ENCODE data around the gene KCNQ1OT1. TPM values are rescaled to one million over a fixed set of nuclear protein-coding genes. Genes with fewer than 3 reads are reported as not detected.

Gene KCNQ1OT1
- total RNA-seq, 1 experiment from 2014 or later, result 2.4 TPM

DNA sequence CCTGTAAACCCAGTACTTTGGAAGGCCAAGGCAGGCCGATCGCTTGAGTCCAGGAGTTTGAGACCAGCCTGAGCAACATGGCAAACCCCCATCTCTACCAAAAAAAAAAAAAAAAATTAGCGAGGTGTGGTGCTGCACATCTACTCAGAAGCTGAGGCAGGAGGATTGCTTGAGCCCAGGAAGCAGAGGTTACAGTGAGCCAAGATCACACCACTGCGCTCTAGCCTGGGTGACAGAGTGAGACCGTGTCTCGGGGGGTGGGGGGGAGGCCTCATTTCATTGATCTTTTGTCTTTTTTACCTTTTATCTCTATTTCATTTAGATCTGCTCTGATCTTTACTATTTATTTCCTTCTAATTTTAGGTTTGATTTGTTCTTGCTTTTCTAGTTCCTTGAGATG, 51.8 kb downstream of the KCNQ1OT1 start:
- TF ChIP-seq NFE2L1 (CRISPR knock-in tag; IDR thresholded peaks at IDR 0.05) (no peak), RORB (CRISPR knock-in tag; IDR thresholded peaks at IDR 0.05) (no peak), GABPB1 (CRISPR knock-in tag; IDR thresholded peaks at IDR 0.05) (no peak), FOXK1 (CRISPR knock-in tag; IDR thresholded peaks at IDR 0.05) (no peak), PRRX2 (CRISPR knock-in tag; IDR thresholded peaks at IDR 0.05) (no peak), CBFB (CRISPR knock-in tag; IDR thresholded peaks at IDR 0.05; ENCODE audit: low read depth) (no peak), ZNF425 (CRISPR knock-in tag; conservative IDR thresholded peaks at IDR 0.05) (no peak)
- TF ChIP-seq, protein P1, sequence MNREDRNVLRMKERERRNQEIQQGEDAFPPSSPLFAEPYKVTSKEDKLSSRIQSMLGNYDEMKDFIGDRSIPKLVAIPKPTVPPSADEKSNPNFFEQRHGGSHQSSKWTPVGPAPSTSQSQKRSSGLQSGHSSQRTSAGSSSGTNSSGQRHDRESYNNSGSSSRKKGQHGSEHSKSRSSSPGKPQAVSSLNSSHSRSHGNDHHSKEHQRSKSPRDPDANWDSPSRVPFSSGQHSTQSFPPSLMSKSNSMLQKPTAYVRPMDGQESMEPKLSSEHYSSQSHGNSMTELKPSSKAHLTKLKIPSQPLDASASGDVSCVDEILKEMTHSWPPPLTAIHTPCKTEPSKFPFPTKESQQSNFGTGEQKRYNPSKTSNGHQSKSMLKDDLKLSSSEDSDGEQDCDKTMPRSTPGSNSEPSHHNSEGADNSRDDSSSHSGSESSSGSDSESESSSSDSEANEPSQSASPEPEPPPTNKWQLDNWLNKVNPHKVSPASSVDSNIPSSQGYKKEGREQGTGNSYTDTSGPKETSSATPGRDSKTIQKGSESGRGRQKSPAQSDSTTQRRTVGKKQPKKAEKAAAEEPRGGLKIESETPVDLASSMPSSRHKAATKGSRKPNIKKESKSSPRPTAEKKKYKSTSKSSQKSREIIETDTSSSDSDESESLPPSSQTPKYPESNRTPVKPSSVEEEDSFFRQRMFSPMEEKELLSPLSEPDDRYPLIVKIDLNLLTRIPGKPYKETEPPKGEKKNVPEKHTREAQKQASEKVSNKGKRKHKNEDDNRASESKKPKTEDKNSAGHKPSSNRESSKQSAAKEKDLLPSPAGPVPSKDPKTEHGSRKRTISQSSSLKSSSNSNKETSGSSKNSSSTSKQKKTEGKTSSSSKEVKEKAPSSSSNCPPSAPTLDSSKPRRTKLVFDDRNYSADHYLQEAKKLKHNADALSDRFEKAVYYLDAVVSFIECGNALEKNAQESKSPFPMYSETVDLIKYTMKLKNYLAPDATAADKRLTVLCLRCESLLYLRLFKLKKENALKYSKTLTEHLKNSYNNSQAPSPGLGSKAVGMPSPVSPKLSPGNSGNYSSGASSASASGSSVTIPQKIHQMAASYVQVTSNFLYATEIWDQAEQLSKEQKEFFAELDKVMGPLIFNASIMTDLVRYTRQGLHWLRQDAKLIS (CRISPR knock-in tag; IDR thresholded peaks at IDR 0.05; ENCODE audit: borderline replicate concordance), result no peak
- DNase-seq (ENCODE audit: low spot score), result no peak
- Mint-ChIP-seq H3K4me1 (0 out of 2 replicates have a peak, but pooled peaks cover 4% of the 10 kb centered on the region), H3K9me3 (peaks cover 89% of the 10 kb centered on the region), H3K27me3 (ENCODE audit: low read depth) (peaks cover 100% of the 10 kb centered on the region; the same call in 1 of the 2 replicates), H3K4me3 (no peak overlapping the region), H3K27ac (no peak overlapping the region), H3K36me3 (peaks cover 93% of the 10 kb centered on the region)
- ChIA-PET CTCF (interaction anchor here (0.6 to 1.0 kb wide), 2 partner anchors 14 to 115 kb away, joined by 3 read pairs; no protein-coding TSS in a partner anchor), POLR2A (no interaction called here)
- no peak for ATAC-seq

DNA sequence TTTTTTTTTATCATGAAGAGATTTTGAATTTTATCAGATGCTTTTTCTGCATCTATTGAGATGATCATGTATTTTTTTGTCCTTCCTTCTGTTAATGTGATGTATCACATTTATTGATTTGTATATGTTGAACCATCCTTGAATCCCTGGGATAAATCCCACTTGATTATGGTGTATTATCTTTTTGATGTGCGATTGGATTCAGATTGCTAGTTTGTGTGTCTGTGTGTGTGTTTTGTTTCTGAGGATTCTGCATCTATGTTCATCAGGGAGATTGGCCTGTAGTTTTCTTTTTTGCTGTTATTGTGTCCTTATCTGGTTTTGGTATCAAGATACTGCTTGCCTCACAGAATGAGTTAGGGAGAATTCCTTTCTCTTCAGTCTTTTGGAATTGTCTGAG, 52.6 kb downstream of the KCNQ1OT1 start:
- CTCF ChIA-PET, result no interaction called here
- Mint-ChIP-seq H3K27ac (no peak overlapping the region), H3K9me3 (peaks cover 87% of the 10 kb centered on the region), H3K4me1 (0 out of 2 replicates have a peak, but pooled peaks cover 2% of the 10 kb centered on the region), H3K27me3 (ENCODE audit: low read depth) (peaks cover 100% of the 10 kb centered on the region; the same call in 1 of the 2 replicates), H3K36me3 (peaks cover 90% of the 10 kb centered on the region), H3K4me3 (no peak overlapping the region)
- TF ChIP-seq ZNF423 (CRISPR knock-in tag; IDR thresholded peaks at IDR 0.05), result no peak
- no peak for TF ChIP-seq ETV6 (CRISPR knock-in tag; IDR thresholded peaks at IDR 0.05)
- no peak for TF ChIP-seq CREM (CRISPR knock-in tag; IDR thresholded peaks at IDR 0.05)
- TF ChIP-seq ELF4 (CRISPR knock-in tag; IDR thresholded peaks at IDR 0.05; ENCODE audit: low read depth), result no peak
- TF ChIP-seq ZNF121 (CRISPR knock-in tag; IDR thresholded peaks at IDR 0.05), result no peak
- TF ChIP-seq ZBTB21 (CRISPR knock-in tag; IDR thresholded peaks at IDR 0.05; ENCODE audit: borderline replicate concordance), result no peak
- no peak for TF ChIP-seq ZNF138 (CRISPR knock-in tag; conservative IDR thresholded peaks at IDR 0.05)
- POLR2A ChIA-PET, result no interaction called here
- ATAC-seq (no peak), DNase-seq (ENCODE audit: low spot score) (no peak)

DNA sequence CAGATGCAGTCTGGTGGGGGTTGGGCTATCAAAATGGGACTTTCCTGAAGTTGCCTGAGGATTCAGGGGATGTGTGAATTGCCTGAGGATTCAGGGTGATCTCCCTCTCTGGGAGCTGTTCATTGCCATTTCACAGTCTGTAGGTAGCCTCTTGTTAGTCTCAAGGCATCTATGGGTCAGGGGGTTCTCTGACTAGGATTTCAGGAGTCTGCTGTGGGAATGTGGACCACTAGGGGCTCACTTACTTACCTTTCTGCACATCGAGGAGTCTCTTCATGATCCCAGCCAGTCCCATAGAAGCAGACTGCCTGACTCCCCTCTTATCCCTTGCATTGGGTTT, 54.0 kb downstream of the KCNQ1OT1 start:
- ATAC-seq, result peak; percentile 16; the same call in 1 of the 2 replicates
- H3K4me3 Mint-ChIP-seq, result no peak overlapping the region
- peaks cover 90% of the 10 kb centered on the region for H3K9me3 Mint-ChIP-seq
- ChIA-PET POLR2A (interaction anchor here (0.6 kb wide), 1 partner anchor 267 kb away, joined by 3 read pairs; no protein-coding TSS in a partner anchor), CTCF (no interaction called here)
- TF ChIP-seq ZNF512 (CRISPR knock-in tag; IDR thresholded peaks at IDR 0.05; ENCODE audit: borderline replicate concordance) (no peak), STAT6 (CRISPR knock-in tag; conservative IDR thresholded peaks at IDR 0.05; ENCODE audit: low read depth) (no peak), ZNF121 (CRISPR knock-in tag; IDR thresholded peaks at IDR 0.05) (no peak), MLX (CRISPR knock-in tag; IDR thresholded peaks at IDR 0.05) (no peak), ZNF425 (CRISPR knock-in tag; conservative IDR thresholded peaks at IDR 0.05) (no peak), NR3C1 (CRISPR knock-in tag; conservative IDR thresholded peaks at IDR 0.05; ENCODE audit: low read depth) (no peak)
- H3K27ac Mint-ChIP-seq, result no peak overlapping the region
- no peaks in the 10 kb centered on the region for H3K4me1 Mint-ChIP-seq
- no peak for DNase-seq (ENCODE audit: low spot score)
- peaks cover 100% of the 10 kb centered on the region; the same call in 1 of the 2 replicates for H3K27me3 Mint-ChIP-seq (ENCODE audit: low read depth)
- peaks cover 94% of the 10 kb centered on the region for H3K36me3 Mint-ChIP-seq
